Erythroblast (primary cell): ENCODE measurements around the gene SCFD2.

Experiments
- GATA1 ChIP-seq: IDR thresholded peaks from 2 replicates; pipeline ENCODE4 v1.6.1; 2011; ENCODE audit warnings: low read depth, mild to moderate bottlenecking, control low read depth, low read length, moderate library complexity
- POLR2A ChIP-seq: IDR thresholded peaks from 2 replicates; pipeline ENCODE4 v1.6.1; 2011; ENCODE audit warnings: mild to moderate bottlenecking, low read length

- TF ChIP-seq POLR2A (no peak), GATA1 (no peak)
Observed at GRCh38 chr4:53365121-53365485, 758 bp downstream of the SCFD2 start.
